HG03354 (cell line): Measurements from ENCODE around the gene POLR1F.
"Not testable (repeated sequence)": the region's sequence is repeated elsewhere in the genome, so short reads cannot be mapped to it uniquely, and the experiment has no call there.

Experiments
- ATAC-seq: cut with Tn5 transposase; IDR thresholded peaks from one replicate; pipeline ENCODE4 v1.9.1; 2021; ENCODE audit warnings: mild to moderate bottlenecking; ENCODE audit not compliant: unreplicated experiment, poor library complexity, severe bottlenecking

The POLR1F gene

GRCh38 chr7:19708397-19709248 lies at the start of gene POLR1F:
TSS of gene POLR1F (minus strand) at chr7:19709037. CDS start at chr7:19709016, 21 bp downstream.
- ATAC-seq = peak; percentile 98

- ATAC-seq = peak; percentile 69
These were observed 45.8 kb upstream of the POLR1F start for GRCh38 chr7:19754521-19755116.

GRCh38 chr7:19752020-19752419 lies 43.2 kb upstream of the POLR1F start:
- no peak for ATAC-seq

GRCh38 chr7:19749658-19750057 lies 40.8 kb upstream of the POLR1F start:
- no peak for ATAC-seq

GRCh38 chr7:19747740-19748339 lies 39.0 kb upstream of the POLR1F start:
- ATAC-seq = peak; percentile 70

GRCh38 chr7:19744075-19744474 lies 35.2 kb upstream of the POLR1F start:
- no peak for ATAC-seq

GRCh38 chr7:19728716-19729115 lies 19.9 kb upstream of the POLR1F start:
- ATAC-seq = no peak

- ATAC-seq = no peak
These were observed 16.9 kb upstream of the POLR1F start for GRCh38 chr7:19725770-19726169.

- no peak for ATAC-seq
These were observed 6.7 kb upstream of the POLR1F start for GRCh38 chr7:19715499-19715898.

GRCh38 chr7:19713676-19714075 lies 4.8 kb upstream of the POLR1F start:
- no peak for ATAC-seq

GRCh38 chr7:19709249-19709578 lies 377 bp upstream of the POLR1F start:
- ATAC-seq = no peak

- ATAC-seq = no peak
These were observed 1.6 kb downstream of the POLR1F start for GRCh38 chr7:19707240-19707639.

- no peak for ATAC-seq
These were observed 3.2 kb downstream of the POLR1F start for GRCh38 chr7:19705663-19706062.

GRCh38 chr7:19701471-19701870 lies 7.4 kb downstream of the POLR1F start:
- ATAC-seq = no peak

- ATAC-seq = no peak
These were observed 7.9 kb downstream of the POLR1F start for GRCh38 chr7:19700936-19701335.

- ATAC-seq = no peak
These were observed 10.5 kb downstream of the POLR1F start for GRCh38 chr7:19698331-19698730.

GRCh38 chr7:19696926-19697325 lies 11.9 kb downstream of the POLR1F start:
- no peak for ATAC-seq

- ATAC-seq = no peak
These were observed 16.6 kb downstream of the POLR1F start for GRCh38 chr7:19692111-19692828.

- ATAC-seq = no peak
These were observed 18.1 kb downstream of the POLR1F start for GRCh38 chr7:19690736-19691135.

GRCh38 chr7:19689130-19689529 lies 19.7 kb downstream of the POLR1F start:
- not testable (repeated sequence) for ATAC-seq
